HepG2 (cell line): Measurements from ENCODE around the gene DBN1. TPM values are rescaled to one million over a fixed set of nuclear protein-coding genes. Genes with fewer than 3 reads are reported as not detected.

Source experiments
- CCAR2 ChIP-seq: fragments of 200-400 bp; formaldehyde crosslinking; optimal IDR thresholded peaks from 2 replicates; pipeline ENCODE3; 2018; ENCODE audit warnings: low read depth, mild to moderate bottlenecking, low read length, moderate library complexity
- EEA1 ChIP-seq: sonication (generic); formaldehyde crosslinking; IDR thresholded peaks from 2 replicates; pipeline ENCODE4 v1.5.1; 2020; ENCODE audit warnings: mild to moderate bottlenecking, missing genetic modification reagents, borderline replicate concordance
- GABPA ChIP-seq, 2 experiments: IDR thresholded peaks; 2 replicates each; pipeline ENCODE4 v1.6.1; 2011 to 2016; ENCODE audit warnings: low read depth in 2 of 2, low read length in 1 of 2, missing biosample characterization in 1 of 2, missing genetic modification characterization in 1 of 2
- KDM5B ChIP-seq: sonication (generic); formaldehyde crosslinking; IDR thresholded peaks from 2 replicates; pipeline ENCODE4 v1.4.0; 2020; ENCODE audit warnings: missing genetic modification reagents, mild to moderate bottlenecking, borderline replicate concordance
- MTA1 ChIP-seq: sonication (generic); formaldehyde crosslinking; IDR thresholded peaks from 2 replicates; pipeline ENCODE4 v1.4.0; 2020; ENCODE audit warnings: missing genetic modification reagents, mild to moderate bottlenecking, borderline replicate concordance
- NFIB ChIP-seq: sonication (generic); formaldehyde crosslinking; IDR thresholded peaks from 2 replicates; pipeline ENCODE4 v1.9.0; 2021; ENCODE audit warnings: missing genetic modification reagents, mild to moderate bottlenecking, borderline replicate concordance
- NFYC ChIP-seq: IDR thresholded peaks from 2 replicates; pipeline ENCODE4 v1.6.1; 2016; ENCODE audit warnings: missing genetic modification reagents, missing compliant biosample characterization
- SPEN ChIP-seq: sonication (generic); formaldehyde crosslinking; IDR thresholded peaks from 2 replicates; pipeline ENCODE4 v1.5.1; 2020; ENCODE audit warnings: low read depth, mild to moderate bottlenecking, missing genetic modification reagents
- TGIF2 ChIP-seq: IDR thresholded peaks from 2 replicates; pipeline ENCODE4 v1.6.1; 2016; ENCODE audit warnings: control low read depth, missing compliant biosample characterization
- ZFP36 ChIP-seq: fragments of 150-350 bp; IDR thresholded peaks from 2 replicates; pipeline ENCODE4 v1.6.1; 2018; ENCODE audit warnings: borderline replicate concordance, low read length, low read depth; ENCODE audit not compliant: partially characterized antibody
- ZNF629 ChIP-seq: sonication (generic); formaldehyde crosslinking; conservative IDR thresholded peaks from 2 replicates; pipeline ENCODE4 v1.5.0; 2020; ENCODE audit warnings: missing genetic modification reagents
- polyA plus RNA-seq, 8 experiments: library from polyadenylated mRNA; depleted of rRNA in 3 of 8; stranded (reverse) in 7 of 8; unstranded in 1 of 8; fragments of >200 nt; fragmentation: Illumina TruSeq in 4 of 8; extraction: Trizol in 4 of 8; gene quantifications; 2 replicates each; pipeline versions ENCODE4 v1.2.1 to v1.2.3, GENCODE V29; 2011 to 2016; ENCODE audit warnings: low read depth in 4 of 8, missing spikeins in 1 of 8, mixed read lengths in 1 of 8; ENCODE audit not compliant: insufficient read depth in 1 of 8
- total RNA-seq, 5 experiments: library from RNA; depleted of rRNA; stranded (reverse); fragments of >200 nt; fragmentation: Illumina TruSeq; extraction: Trizol; gene quantifications; 2 replicates each; pipeline ENCODE4 v1.2.3, GENCODE V29; 2016; ENCODE audit warnings: low read depth in 1 of 5
- TF ChIP-seq, protein P1 (sequence below): sonication (generic); formaldehyde crosslinking; IDR thresholded peaks from 2 replicates; pipeline ENCODE4 v1.4.0; 2020; ENCODE audit warnings: mild to moderate bottlenecking, missing genetic modification reagents
- TF ChIP-seq, protein P2 (sequence below): IDR thresholded peaks from 2 replicates; pipeline ENCODE4 v1.6.1; 2012; ENCODE audit warnings: inconsistent platforms
- TF ChIP-seq, protein P3 (sequence below): sonication (generic); formaldehyde crosslinking; IDR thresholded peaks from 2 replicates; pipeline ENCODE4 v1.4.0; 2020; ENCODE audit warnings: mild to moderate bottlenecking, missing genetic modification reagents
- TF ChIP-seq, protein P4 (sequence below): sonication (generic); formaldehyde crosslinking; IDR thresholded peaks from 2 replicates; pipeline ENCODE4 v1.8.0; 2022; ENCODE audit warnings: mild to moderate bottlenecking, missing genetic modification reagents
- TF ChIP-seq, protein P5 (sequence below): sonication (generic); formaldehyde crosslinking; IDR thresholded peaks from 2 replicates; pipeline ENCODE4 v1.4.0; 2020; ENCODE audit warnings: missing genetic modification reagents; ENCODE audit errors: not compliant biosample characterization
- TF ChIP-seq, protein P6 (sequence below): sonication (generic); formaldehyde crosslinking; conservative IDR thresholded peaks from 2 replicates; pipeline ENCODE4 v1.8.0; 2022; ENCODE audit warnings: low read depth, missing genetic modification reagents

DBN1 gene
- total and polyA plus RNA-seq, 2 of the 13 experiments (the other 11 are each of a cell fraction or from before 2014, with no cell fraction given), result 27.0 to 37.3 TPM

DNA sequence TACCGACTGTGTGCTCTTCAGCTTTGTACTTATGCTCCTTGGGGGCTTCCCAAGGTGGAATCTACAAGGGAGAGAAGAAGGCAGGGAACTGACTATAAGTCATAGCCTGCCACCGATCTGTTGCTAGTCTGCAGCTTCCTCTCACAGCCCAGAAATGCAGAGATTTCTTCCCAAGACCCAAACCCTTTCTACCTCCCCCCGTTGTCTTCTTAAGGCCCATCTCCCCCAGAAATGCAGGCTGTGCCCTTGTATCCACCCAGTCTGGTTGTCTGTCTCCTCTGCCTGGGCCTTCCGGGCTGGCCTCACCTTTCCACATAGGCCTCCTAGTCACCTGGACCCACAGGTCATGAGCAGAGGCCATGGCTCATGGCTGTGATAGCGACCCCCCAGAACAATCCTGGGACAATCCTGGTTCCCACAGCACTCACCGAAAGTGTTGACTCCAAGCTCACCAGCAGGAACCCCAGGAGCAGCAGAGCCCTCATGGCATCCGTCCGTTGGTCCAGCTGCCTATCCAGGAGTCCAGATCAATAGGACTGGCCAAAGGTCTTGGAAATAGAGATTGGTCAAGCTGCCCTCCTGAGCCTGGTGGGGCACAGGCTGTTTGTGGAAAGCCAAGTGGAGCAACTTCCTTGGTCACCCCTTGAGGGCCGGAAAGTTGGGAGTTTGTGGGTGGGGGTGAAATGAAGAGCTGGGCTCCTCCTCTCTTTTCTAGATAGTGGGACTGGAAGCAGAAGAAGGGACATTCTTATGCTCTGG is 64.2 kb downstream of the DBN1 start, which contains the start of gene F12 (continued):
- TF ChIP-seq, protein P1, sequence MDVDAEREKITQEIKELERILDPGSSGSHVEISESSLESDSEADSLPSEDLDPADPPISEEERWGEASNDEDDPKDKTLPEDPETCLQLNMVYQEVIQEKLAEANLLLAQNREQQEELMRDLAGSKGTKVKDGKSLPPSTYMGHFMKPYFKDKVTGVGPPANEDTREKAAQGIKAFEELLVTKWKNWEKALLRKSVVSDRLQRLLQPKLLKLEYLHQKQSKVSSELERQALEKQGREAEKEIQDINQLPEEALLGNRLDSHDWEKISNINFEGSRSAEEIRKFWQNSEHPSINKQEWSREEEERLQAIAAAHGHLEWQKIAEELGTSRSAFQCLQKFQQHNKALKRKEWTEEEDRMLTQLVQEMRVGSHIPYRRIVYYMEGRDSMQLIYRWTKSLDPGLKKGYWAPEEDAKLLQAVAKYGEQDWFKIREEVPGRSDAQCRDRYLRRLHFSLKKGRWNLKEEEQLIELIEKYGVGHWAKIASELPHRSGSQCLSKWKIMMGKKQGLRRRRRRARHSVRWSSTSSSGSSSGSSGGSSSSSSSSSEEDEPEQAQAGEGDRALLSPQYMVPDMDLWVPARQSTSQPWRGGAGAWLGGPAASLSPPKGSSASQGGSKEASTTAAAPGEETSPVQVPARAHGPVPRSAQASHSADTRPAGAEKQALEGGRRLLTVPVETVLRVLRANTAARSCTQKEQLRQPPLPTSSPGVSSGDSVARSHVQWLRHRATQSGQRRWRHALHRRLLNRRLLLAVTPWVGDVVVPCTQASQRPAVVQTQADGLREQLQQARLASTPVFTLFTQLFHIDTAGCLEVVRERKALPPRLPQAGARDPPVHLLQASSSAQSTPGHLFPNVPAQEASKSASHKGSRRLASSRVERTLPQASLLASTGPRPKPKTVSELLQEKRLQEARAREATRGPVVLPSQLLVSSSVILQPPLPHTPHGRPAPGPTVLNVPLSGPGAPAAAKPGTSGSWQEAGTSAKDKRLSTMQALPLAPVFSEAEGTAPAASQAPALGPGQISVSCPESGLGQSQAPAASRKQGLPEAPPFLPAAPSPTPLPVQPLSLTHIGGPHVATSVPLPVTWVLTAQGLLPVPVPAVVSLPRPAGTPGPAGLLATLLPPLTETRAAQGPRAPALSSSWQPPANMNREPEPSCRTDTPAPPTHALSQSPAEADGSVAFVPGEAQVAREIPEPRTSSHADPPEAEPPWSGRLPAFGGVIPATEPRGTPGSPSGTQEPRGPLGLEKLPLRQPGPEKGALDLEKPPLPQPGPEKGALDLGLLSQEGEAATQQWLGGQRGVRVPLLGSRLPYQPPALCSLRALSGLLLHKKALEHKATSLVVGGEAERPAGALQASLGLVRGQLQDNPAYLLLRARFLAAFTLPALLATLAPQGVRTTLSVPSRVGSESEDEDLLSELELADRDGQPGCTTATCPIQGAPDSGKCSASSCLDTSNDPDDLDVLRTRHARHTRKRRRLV (CRISPR knock-in tag), result no peak
- TF ChIP-seq, protein P2, sequence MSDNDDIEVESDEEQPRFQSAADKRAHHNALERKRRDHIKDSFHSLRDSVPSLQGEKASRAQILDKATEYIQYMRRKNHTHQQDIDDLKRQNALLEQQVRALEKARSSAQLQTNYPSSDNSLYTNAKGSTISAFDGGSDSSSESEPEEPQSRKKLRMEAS, result peak; percentile 65
- TF ChIP-seq, protein P3, sequence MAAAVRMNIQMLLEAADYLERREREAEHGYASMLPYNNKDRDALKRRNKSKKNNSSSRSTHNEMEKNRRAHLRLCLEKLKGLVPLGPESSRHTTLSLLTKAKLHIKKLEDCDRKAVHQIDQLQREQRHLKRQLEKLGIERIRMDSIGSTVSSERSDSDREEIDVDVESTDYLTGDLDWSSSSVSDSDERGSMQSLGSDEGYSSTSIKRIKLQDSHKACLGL (CRISPR knock-in tag), result no peak
- TF ChIP-seq, protein P4, sequence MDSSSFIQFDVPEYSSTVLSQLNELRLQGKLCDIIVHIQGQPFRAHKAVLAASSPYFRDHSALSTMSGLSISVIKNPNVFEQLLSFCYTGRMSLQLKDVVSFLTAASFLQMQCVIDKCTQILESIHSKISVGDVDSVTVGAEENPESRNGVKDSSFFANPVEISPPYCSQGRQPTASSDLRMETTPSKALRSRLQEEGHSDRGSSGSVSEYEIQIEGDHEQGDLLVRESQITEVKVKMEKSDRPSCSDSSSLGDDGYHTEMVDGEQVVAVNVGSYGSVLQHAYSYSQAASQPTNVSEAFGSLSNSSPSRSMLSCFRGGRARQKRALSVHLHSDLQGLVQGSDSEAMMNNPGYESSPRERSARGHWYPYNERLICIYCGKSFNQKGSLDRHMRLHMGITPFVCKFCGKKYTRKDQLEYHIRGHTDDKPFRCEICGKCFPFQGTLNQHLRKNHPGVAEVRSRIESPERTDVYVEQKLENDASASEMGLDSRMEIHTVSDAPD (CRISPR knock-in tag), result peak; percentile 69; the same call in 1 of the 2 replicates
- TF ChIP-seq EEA1 (no peak), TGIF2 (CRISPR knock-in tag) (no peak), NFYC (CRISPR knock-in tag) (no peak), ZNF629 (CRISPR knock-in tag) (no peak), KDM5B (peak; percentile 30; the same call in 1 of the 2 replicates), MTA1 (CRISPR knock-in tag) (peak; percentile 93), SPEN (no peak; the same call in 1 of the 2 replicates), ZFP36 (no peak), NFIB (CRISPR knock-in tag) (no peak), GABPA (IDR thresholded peaks at IDR 0.05; ENCODE audit: low read depth, low read length) (no peak), GABPA (CRISPR knock-in tag; IDR thresholded peaks at IDR 0.05; ENCODE audit: low read depth) (0 out of 2 replicates have a peak, but pooled peaks have one; percentile 34), CCAR2 (no peak)
- TF ChIP-seq, protein P5, sequence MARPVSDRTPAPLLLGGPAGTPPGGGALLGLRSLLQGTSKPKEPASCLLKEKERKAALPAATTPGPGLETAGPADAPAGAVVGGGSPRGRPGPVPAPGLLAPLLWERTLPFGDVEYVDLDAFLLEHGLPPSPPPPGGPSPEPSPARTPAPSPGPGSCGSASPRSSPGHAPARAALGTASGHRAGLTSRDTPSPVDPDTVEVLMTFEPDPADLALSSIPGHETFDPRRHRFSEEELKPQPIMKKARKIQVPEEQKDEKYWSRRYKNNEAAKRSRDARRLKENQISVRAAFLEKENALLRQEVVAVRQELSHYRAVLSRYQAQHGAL (CRISPR knock-in tag), result no peak
- TF ChIP-seq, protein P6, sequence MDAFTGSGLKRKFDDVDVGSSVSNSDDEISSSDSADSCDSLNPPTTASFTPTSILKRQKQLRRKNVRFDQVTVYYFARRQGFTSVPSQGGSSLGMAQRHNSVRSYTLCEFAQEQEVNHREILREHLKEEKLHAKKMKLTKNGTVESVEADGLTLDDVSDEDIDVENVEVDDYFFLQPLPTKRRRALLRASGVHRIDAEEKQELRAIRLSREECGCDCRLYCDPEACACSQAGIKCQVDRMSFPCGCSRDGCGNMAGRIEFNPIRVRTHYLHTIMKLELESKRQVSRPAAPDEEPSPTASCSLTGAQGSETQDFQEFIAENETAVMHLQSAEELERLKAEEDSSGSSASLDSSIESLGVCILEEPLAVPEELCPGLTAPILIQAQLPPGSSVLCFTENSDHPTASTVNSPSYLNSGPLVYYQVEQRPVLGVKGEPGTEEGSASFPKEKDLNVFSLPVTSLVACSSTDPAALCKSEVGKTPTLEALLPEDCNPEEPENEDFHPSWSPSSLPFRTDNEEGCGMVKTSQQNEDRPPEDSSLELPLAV (CRISPR knock-in tag), result no peak
